WTC11 (cell line): ENCODE data around the gene PNPO. TPM values are rescaled to one million over a fixed set of nuclear protein-coding genes. Genes with fewer than 3 reads are reported as not detected.
A peak's percentile ranks its signal among the peaks of the same experiment; 100 is the strongest.

ENCODE experiments used
- CREB1 ChIP-seq: sonication (generic); formaldehyde crosslinking; IDR thresholded peaks from 2 replicates; pipeline ENCODE4 v1.8.0; 2023; ENCODE audit warnings: mild to moderate bottlenecking, missing genetic modification reagents
- CREM ChIP-seq: sonication (generic); formaldehyde crosslinking; IDR thresholded peaks from 2 replicates; pipeline ENCODE4 v1.8.1; 2022; ENCODE audit warnings: mild to moderate bottlenecking, missing genetic modification reagents, moderate library complexity
- ETV6 ChIP-seq: sonication (generic); formaldehyde crosslinking; IDR thresholded peaks from 2 replicates; pipeline ENCODE4 v1.8.1; 2022; ENCODE audit warnings: mild to moderate bottlenecking, missing genetic modification reagents
- FOXK1 ChIP-seq: sonication (generic); formaldehyde crosslinking; IDR thresholded peaks from 2 replicates; pipeline ENCODE4 v1.8.0; 2022; ENCODE audit warnings: mild to moderate bottlenecking, moderate library complexity, missing genetic modification reagents
- GRHL2 ChIP-seq: fragments of 250-450 bp; sonication (Bioruptor Pico); IDR thresholded peaks from 2 replicates; pipeline ENCODE4 v1.8.0; 2022; ENCODE audit warnings: mild to moderate bottlenecking, moderate library complexity; ENCODE audit not compliant: insufficient replicate concordance, severe bottlenecking
- NR1H2 ChIP-seq: sonication (generic); formaldehyde crosslinking; IDR thresholded peaks from 2 replicates; pipeline ENCODE4 v1.9.0; 2021; ENCODE audit warnings: mild to moderate bottlenecking, moderate library complexity, missing genetic modification reagents
- RELA ChIP-seq: sonication (generic); formaldehyde crosslinking; IDR thresholded peaks from 2 replicates; pipeline ENCODE4 v1.8.1; 2022; ENCODE audit warnings: missing genetic modification reagents, mild to moderate bottlenecking, borderline replicate concordance
- RORB ChIP-seq: fragments of 250-450 bp; sonication (Bioruptor Pico); IDR thresholded peaks from 2 replicates; pipeline ENCODE4 v1.9.0; 2021; ENCODE audit warnings: mild to moderate bottlenecking
- TCF7 ChIP-seq: sonication (generic); formaldehyde crosslinking; IDR thresholded peaks from 2 replicates; pipeline ENCODE4 v1.8.0; 2022; ENCODE audit warnings: mild to moderate bottlenecking, low read depth, missing genetic modification reagents, moderate library complexity
- ZNF121 ChIP-seq: sonication (generic); formaldehyde crosslinking; IDR thresholded peaks from 2 replicates; pipeline ENCODE4 v1.8.0; 2023; ENCODE audit warnings: missing genetic modification reagents
- ZNF138 ChIP-seq: sonication (generic); formaldehyde crosslinking; conservative IDR thresholded peaks from 2 replicates; pipeline ENCODE4 v1.8.1; 2022; ENCODE audit warnings: mild to moderate bottlenecking, moderate library complexity, missing genetic modification reagents
- ZNF671 ChIP-seq: fragments of 250-450 bp; sonication (Bioruptor Pico); IDR thresholded peaks from 2 replicates; pipeline ENCODE4 v1.8.0; 2021; ENCODE audit warnings: mild to moderate bottlenecking
- total RNA-seq: library from RNA; stranded (reverse); gene quantifications from 3 replicates; pipeline ENCODE4 v1.2.3, GENCODE V29; 2021
- TF ChIP-seq, protein P1 (sequence below): sonication (generic); formaldehyde crosslinking; IDR thresholded peaks from 2 replicates; pipeline ENCODE4 v1.8.1; 2022; ENCODE audit warnings: low read depth, mild to moderate bottlenecking, moderate library complexity, missing genetic modification reagents, borderline replicate concordance
- TF ChIP-seq, protein P2 (sequence below): sonication (generic); formaldehyde crosslinking; conservative IDR thresholded peaks from 2 replicates; pipeline ENCODE4 v1.8.1; 2023; ENCODE audit warnings: mild to moderate bottlenecking, low read depth, missing genetic modification reagents, moderate library complexity
- TF ChIP-seq, protein P3 (sequence below): sonication (generic); formaldehyde crosslinking; conservative IDR thresholded peaks from 2 replicates; pipeline ENCODE4 v1.8.1; 2022; ENCODE audit warnings: mild to moderate bottlenecking, missing genetic modification reagents
- TF ChIP-seq, protein P4 (sequence below): sonication (generic); formaldehyde crosslinking; IDR thresholded peaks from 2 replicates; pipeline ENCODE4 v1.8.1; 2022; ENCODE audit warnings: mild to moderate bottlenecking, moderate library complexity, missing genetic modification reagents
- TF ChIP-seq, protein P5 (sequence below): sonication (generic); formaldehyde crosslinking; IDR thresholded peaks from 2 replicates; pipeline ENCODE4 v1.8.1; 2023; ENCODE audit warnings: mild to moderate bottlenecking, moderate library complexity, missing genetic modification reagents
- TF ChIP-seq, protein P6 (sequence below): sonication (generic); formaldehyde crosslinking; IDR thresholded peaks from 2 replicates; pipeline ENCODE4 v1.8.1; 2022; ENCODE audit warnings: low read depth, missing genetic modification reagents, borderline replicate concordance
- TF ChIP-seq, protein P7 (sequence below): sonication (generic); formaldehyde crosslinking; IDR thresholded peaks from 2 replicates; pipeline ENCODE4 v1.8.0; 2022; ENCODE audit warnings: mild to moderate bottlenecking, missing genetic modification reagents
- TF ChIP-seq, protein P8 (sequence below): sonication (generic); formaldehyde crosslinking; IDR thresholded peaks from 2 replicates; pipeline ENCODE4 v1.8.0; 2022; ENCODE audit warnings: mild to moderate bottlenecking, missing genetic modification reagents
- TF ChIP-seq, protein P9 (sequence below): fragments of 250-450 bp; sonication (Bioruptor Pico); IDR thresholded peaks from 2 replicates; pipeline ENCODE4 v1.9.0; 2021; ENCODE audit warnings: mild to moderate bottlenecking, borderline replicate concordance

The PNPO gene
- total RNA-seq, 1 experiment from 2014 or later: 12.2 TPM

DNA sequence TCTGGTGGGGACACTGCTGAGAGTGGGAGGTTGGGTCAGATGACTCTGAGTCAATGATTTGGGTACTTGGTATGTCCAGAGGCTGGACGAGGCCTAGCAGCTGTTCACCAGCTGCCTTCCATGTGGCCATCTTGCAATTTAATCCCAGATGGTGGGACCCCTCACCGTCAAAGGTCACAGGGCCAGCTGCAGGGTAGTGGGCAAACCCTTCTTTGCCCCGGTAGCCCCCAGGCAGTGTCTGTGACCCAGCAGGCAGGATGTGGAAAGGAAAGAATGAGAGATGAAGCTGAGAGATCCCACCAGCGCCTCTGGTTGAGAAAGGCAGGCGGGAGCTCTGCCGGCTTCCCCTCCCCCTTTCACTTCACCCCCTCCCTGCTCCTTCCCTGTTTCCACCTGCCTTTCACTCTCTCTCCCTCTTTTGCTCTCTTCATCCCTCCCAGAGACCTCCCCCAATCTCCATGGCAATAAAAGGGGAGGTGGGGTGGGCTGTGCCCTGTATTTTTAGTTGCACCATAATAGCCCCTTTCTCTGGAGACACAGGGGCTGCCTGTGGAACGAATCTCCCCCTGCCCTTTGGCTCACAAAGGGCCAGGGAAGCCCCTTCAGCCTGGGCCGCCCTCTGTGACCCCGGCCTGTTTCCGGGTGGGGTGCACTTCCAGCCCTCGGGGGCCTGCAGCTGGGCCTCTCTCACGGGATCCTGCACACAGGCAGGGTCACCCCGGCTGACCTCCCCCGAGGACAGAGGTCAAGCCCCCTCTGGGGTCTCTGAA, 49.8 kb downstream of the PNPO start (continued):
- TF ChIP-seq, protein P1, sequence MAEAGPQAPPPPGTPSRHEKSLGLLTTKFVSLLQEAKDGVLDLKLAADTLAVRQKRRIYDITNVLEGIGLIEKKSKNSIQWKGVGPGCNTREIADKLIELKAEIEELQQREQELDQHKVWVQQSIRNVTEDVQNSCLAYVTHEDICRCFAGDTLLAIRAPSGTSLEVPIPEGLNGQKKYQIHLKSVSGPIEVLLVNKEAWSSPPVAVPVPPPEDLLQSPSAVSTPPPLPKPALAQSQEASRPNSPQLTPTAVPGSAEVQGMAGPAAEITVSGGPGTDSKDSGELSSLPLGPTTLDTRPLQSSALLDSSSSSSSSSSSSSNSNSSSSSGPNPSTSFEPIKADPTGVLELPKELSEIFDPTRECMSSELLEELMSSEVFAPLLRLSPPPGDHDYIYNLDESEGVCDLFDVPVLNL (CRISPR knock-in tag): no peak
- TF ChIP-seq, protein P2, sequence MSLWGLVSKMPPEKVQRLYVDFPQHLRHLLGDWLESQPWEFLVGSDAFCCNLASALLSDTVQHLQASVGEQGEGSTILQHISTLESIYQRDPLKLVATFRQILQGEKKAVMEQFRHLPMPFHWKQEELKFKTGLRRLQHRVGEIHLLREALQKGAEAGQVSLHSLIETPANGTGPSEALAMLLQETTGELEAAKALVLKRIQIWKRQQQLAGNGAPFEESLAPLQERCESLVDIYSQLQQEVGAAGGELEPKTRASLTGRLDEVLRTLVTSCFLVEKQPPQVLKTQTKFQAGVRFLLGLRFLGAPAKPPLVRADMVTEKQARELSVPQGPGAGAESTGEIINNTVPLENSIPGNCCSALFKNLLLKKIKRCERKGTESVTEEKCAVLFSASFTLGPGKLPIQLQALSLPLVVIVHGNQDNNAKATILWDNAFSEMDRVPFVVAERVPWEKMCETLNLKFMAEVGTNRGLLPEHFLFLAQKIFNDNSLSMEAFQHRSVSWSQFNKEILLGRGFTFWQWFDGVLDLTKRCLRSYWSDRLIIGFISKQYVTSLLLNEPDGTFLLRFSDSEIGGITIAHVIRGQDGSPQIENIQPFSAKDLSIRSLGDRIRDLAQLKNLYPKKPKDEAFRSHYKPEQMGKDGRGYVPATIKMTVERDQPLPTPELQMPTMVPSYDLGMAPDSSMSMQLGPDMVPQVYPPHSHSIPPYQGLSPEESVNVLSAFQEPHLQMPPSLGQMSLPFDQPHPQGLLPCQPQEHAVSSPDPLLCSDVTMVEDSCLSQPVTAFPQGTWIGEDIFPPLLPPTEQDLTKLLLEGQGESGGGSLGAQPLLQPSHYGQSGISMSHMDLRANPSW (CRISPR knock-in tag): no peak
- no peak for TF ChIP-seq ZNF671 (CRISPR knock-in tag)
- TF ChIP-seq, protein P3, sequence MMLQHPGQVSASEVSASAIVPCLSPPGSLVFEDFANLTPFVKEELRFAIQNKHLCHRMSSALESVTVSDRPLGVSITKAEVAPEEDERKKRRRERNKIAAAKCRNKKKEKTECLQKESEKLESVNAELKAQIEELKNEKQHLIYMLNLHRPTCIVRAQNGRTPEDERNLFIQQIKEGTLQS (CRISPR knock-in tag): no peak
- no peak for TF ChIP-seq GRHL2 (CRISPR knock-in tag)
- no peak for TF ChIP-seq RORB
- TF ChIP-seq ZNF121 (CRISPR knock-in tag): 0 out of 2 replicates have a peak, but pooled peaks have one; percentile 25
- no peak; the same call in 1 of the 2 replicates for TF ChIP-seq CREM (CRISPR knock-in tag)
- no peak for TF ChIP-seq CREB1 (CRISPR knock-in tag)
- TF ChIP-seq, protein P4, sequence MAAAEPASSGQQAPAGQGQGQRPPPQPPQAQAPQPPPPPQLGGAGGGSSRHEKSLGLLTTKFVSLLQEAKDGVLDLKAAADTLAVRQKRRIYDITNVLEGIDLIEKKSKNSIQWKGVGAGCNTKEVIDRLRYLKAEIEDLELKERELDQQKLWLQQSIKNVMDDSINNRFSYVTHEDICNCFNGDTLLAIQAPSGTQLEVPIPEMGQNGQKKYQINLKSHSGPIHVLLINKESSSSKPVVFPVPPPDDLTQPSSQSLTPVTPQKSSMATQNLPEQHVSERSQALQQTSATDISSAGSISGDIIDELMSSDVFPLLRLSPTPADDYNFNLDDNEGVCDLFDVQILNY: no peak
- no peak for TF ChIP-seq ZNF138
- TF ChIP-seq FOXK1 (CRISPR knock-in tag): no peak
- TF ChIP-seq, protein P5, sequence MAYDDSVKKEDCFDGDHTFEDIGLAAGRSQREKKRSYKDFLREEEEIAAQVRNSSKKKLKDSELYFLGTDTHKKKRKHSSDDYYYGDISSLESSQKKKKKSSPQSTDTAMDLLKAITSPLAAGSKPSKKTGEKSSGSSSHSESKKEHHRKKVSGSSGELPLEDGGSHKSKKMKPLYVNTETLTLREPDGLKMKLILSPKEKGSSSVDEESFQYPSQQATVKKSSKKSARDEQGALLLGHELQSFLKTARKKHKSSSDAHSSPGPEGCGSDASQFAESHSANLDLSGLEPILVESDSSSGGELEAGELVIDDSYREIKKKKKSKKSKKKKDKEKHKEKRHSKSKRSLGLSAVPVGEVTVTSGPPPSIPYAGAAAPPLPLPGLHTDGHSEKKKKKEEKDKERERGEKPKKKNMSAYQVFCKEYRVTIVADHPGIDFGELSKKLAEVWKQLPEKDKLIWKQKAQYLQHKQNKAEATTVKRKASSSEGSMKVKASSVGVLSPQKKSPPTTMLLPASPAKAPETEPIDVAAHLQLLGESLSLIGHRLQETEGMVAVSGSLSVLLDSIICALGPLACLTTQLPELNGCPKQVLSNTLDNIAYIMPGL (CRISPR knock-in tag): 0 out of 2 replicates have a peak, but pooled peaks have one; percentile 46
- TF ChIP-seq, protein P6, sequence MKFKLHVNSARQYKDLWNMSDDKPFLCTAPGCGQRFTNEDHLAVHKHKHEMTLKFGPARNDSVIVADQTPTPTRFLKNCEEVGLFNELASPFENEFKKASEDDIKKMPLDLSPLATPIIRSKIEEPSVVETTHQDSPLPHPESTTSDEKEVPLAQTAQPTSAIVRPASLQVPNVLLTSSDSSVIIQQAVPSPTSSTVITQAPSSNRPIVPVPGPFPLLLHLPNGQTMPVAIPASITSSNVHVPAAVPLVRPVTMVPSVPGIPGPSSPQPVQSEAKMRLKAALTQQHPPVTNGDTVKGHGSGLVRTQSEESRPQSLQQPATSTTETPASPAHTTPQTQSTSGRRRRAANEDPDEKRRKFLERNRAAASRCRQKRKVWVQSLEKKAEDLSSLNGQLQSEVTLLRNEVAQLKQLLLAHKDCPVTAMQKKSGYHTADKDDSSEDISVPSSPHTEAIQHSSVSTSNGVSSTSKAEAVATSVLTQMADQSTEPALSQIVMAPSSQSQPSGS: no peak
- TF ChIP-seq NR1H2 (CRISPR knock-in tag): no peak
- TF ChIP-seq, protein P7, sequence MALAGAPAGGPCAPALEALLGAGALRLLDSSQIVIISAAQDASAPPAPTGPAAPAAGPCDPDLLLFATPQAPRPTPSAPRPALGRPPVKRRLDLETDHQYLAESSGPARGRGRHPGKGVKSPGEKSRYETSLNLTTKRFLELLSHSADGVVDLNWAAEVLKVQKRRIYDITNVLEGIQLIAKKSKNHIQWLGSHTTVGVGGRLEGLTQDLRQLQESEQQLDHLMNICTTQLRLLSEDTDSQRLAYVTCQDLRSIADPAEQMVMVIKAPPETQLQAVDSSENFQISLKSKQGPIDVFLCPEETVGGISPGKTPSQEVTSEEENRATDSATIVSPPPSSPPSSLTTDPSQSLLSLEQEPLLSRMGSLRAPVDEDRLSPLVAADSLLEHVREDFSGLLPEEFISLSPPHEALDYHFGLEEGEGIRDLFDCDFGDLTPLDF: no peak
- no peak for TF ChIP-seq TCF7 (CRISPR knock-in tag)
- TF ChIP-seq, protein P8, sequence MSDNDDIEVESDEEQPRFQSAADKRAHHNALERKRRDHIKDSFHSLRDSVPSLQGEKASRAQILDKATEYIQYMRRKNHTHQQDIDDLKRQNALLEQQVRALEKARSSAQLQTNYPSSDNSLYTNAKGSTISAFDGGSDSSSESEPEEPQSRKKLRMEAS (CRISPR knock-in tag): peak; percentile 30; the same call in 1 of the 2 replicates
- no peak for TF ChIP-seq RELA (CRISPR knock-in tag)
- TF ChIP-seq, protein P9, sequence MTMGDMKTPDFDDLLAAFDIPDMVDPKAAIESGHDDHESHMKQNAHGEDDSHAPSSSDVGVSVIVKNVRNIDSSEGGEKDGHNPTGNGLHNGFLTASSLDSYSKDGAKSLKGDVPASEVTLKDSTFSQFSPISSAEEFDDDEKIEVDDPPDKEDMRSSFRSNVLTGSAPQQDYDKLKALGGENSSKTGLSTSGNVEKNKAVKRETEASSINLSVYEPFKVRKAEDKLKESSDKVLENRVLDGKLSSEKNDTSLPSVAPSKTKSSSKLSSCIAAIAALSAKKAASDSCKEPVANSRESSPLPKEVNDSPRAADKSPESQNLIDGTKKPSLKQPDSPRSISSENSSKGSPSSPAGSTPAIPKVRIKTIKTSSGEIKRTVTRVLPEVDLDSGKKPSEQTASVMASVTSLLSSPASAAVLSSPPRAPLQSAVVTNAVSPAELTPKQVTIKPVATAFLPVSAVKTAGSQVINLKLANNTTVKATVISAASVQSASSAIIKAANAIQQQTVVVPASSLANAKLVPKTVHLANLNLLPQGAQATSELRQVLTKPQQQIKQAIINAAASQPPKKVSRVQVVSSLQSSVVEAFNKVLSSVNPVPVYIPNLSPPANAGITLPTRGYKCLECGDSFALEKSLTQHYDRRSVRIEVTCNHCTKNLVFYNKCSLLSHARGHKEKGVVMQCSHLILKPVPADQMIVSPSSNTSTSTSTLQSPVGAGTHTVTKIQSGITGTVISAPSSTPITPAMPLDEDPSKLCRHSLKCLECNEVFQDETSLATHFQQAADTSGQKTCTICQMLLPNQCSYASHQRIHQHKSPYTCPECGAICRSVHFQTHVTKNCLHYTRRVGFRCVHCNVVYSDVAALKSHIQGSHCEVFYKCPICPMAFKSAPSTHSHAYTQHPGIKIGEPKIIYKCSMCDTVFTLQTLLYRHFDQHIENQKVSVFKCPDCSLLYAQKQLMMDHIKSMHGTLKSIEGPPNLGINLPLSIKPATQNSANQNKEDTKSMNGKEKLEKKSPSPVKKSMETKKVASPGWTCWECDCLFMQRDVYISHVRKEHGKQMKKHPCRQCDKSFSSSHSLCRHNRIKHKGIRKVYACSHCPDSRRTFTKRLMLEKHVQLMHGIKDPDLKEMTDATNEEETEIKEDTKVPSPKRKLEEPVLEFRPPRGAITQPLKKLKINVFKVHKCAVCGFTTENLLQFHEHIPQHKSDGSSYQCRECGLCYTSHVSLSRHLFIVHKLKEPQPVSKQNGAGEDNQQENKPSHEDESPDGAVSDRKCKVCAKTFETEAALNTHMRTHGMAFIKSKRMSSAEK: no peak
- TF ChIP-seq ETV6 (CRISPR knock-in tag): 0 out of 2 replicates have a peak, but pooled peaks have one; percentile 15
- TF ChIP-seq, all 79 proteins: peak for 5
